DND-41 (cell line): ENCODE results near the gene OR1E2.

ENCODE experiments used
- CTCF ChIP-seq: IDR thresholded peaks from 2 replicates; pipeline ENCODE4 v1.5.1; 2012; ENCODE audit warnings: borderline replicate concordance, low read length, moderate library complexity, mild to moderate bottlenecking; ENCODE audit not compliant: poor library complexity, severe bottlenecking; ENCODE audit errors: extremely low read depth
- EZH2 ChIP-seq: IDR thresholded peaks from 3 replicates; pipeline ENCODE4 v1.6.1; 2012; ENCODE audit warnings: borderline replicate concordance, low read depth, mild to moderate bottlenecking, moderate library complexity, low read length, inconsistent platforms; ENCODE audit not compliant: severe bottlenecking

GRCh38 chr17:3401786-3402185 lies 31.9 kb downstream of the OR1E2 start:
- TF ChIP-seq CTCF (no peak), EZH2 (no peak)
